T-helper 1 cell treated with Interleukin-12 subunit alpha and Interleukin-12 subunit beta and Interleukin-4 antibody, amounts not matched to agents 30 μg/mL and 1 μg/mL, for 36 hours (primary cell): ENCODE measurements around the gene TPST2.
A peak's percentile ranks its signal among the peaks of the same experiment; 100 is the strongest.
"Not testable (repeated sequence)": the region's sequence is repeated elsewhere in the genome, so short reads cannot be mapped to it uniquely, and the experiment has no call there.

Experiments used
- H3K27ac Mint-ChIP-seq: one replicate; pipeline ENCODE4 v1.8.0; 2021; ENCODE audit warnings: mild to moderate bottlenecking, mixed read lengths
- H3K27me3 Mint-ChIP-seq: one replicate; pipeline ENCODE4 v1.8.0; 2021; ENCODE audit warnings: low read depth, mixed read lengths
- H3K36me3 Mint-ChIP-seq: one replicate; pipeline ENCODE4 v1.8.0; 2021; ENCODE audit warnings: low read depth, mixed read lengths
- H3K4me1 Mint-ChIP-seq: one replicate; pipeline ENCODE4 v1.8.0; 2021; ENCODE audit warnings: low read depth, mixed read lengths
- H3K4me3 Mint-ChIP-seq: one replicate; pipeline ENCODE4 v1.8.0; 2021; ENCODE audit warnings: mild to moderate bottlenecking, moderate library complexity, mixed read lengths
- H3K9me3 Mint-ChIP-seq: one replicate; pipeline ENCODE4 v1.8.0; 2021; ENCODE audit warnings: mixed read lengths

The TPST2 gene

DNA sequence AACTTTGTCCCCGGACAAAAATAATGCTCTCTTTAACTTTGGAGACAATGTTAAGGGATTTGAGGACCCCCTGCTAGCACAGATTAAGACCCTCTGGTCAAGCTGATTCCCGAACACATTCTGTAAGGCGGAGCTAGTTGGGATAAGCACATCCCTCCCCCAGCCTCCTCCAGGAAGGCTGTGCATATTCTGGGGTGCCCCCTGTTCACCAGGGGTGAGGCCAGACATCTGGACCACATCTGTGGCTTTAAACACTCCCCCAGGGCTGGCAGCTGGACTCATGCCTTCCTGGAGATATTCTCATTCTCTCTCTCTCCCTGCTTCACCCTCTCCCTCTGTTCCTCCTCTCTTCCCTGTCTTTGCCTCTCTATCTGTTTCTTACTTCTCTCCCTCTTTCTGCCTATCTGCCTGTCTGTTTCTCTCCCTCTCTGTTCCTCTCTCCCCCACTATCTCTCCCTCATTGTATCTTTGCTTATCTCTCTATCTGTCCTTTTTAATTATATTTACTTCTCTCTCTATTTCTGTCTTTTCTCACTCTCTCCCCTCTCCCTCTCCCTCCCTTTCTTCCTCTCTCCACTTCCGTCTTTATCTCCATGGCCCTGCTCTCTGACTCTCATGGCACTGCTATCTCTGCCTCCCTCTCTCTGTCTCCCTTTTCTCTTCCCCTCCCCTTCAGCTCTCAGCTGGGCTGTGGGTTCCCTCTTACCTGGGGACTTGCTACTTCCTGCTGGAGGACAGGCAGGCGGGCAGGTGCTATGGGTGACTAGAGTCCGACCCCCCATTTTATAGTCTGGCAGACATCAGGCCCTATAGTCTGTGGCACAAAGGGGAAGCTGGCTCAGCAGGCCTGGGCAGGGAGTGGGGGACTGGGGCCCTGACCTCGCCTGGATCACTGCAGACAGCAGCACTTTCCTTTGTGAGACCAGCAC is 27.6 kb upstream of the TPST2 start, which contains the start of gene CRYBB1:
TSS of gene CRYBB1 (minus strand) at position 757 of the 929 bp plus-strand sequence. CDS start 1,708 bp downstream, outside the sequence.
- Mint-ChIP-seq H3K27ac (peak within 1 kb of the TSS; percentile 35), H3K9me3 (no peaks in the 10 kb centered on the region), H3K4me1 (peaks cover 17% of the 10 kb centered on the region), H3K27me3 (peaks cover 14% of the 10 kb centered on the region), H3K36me3 (no peaks in the 10 kb centered on the region), H3K4me3 (no peak within 1 kb of the TSS)

DNA sequence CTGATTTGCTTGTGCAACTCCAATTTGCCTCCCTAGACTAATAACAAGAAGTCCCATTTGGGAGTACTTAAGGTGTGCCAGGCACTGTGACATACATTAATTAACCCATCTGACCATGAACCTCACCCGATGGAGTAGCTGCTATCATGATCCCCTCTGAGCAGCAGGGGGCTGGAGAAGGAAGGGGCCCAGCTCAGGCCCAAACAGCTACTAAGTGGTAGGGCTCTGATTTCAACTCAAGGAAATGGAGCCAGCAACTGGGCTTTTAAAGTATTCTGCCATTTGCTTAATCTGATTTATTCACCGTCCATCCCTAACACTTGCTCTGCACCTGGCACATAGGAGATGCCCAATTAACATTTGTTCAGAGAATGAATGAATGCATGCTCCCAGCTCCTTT is 26.7 kb upstream of the TPST2 start:
- no peak overlapping the region for H3K27ac Mint-ChIP-seq
- peaks cover 14% of the 10 kb centered on the region for H3K27me3 Mint-ChIP-seq
- H3K4me1 Mint-ChIP-seq: peaks cover 17% of the 10 kb centered on the region
- no peaks in the 10 kb centered on the region for H3K36me3 Mint-ChIP-seq
- no peaks in the 10 kb centered on the region for H3K9me3 Mint-ChIP-seq
- H3K4me3 Mint-ChIP-seq: no peak overlapping the region

GRCh38 chr22:26615830-26616435 is 26.0 kb upstream of the TPST2 start:
- Mint-ChIP-seq H3K27ac (no peak overlapping the region), H3K4me3 (no peak overlapping the region), H3K4me1 (peaks cover 17% of the 10 kb centered on the region), H3K36me3 (no peaks in the 10 kb centered on the region), H3K9me3 (no peaks in the 10 kb centered on the region), H3K27me3 (peaks cover 14% of the 10 kb centered on the region)

- Mint-ChIP-seq H3K27me3 (peaks cover 16% of the 10 kb centered on the region), H3K36me3 (peaks cover 3% of the 10 kb centered on the region), H3K4me3 (no peak overlapping the region), H3K9me3 (no peaks in the 10 kb centered on the region), H3K4me1 (peaks cover 23% of the 10 kb centered on the region), H3K27ac (no peak overlapping the region)
Observed at GRCh38 chr22:26615149-26615548, 25.2 kb upstream of the TPST2 start.

GRCh38 chr22:26614322-26614721 is 24.4 kb upstream of the TPST2 start:
- Mint-ChIP-seq H3K4me1 (peaks cover 29% of the 10 kb centered on the region), H3K36me3 (peaks cover 3% of the 10 kb centered on the region), H3K9me3 (no peaks in the 10 kb centered on the region), H3K27me3 (peaks cover 19% of the 10 kb centered on the region), H3K27ac (peak overlapping the region; percentile 14), H3K4me3 (no peak overlapping the region)

GRCh38 chr22:26613753-26614152 is 23.8 kb upstream of the TPST2 start:
- H3K4me3 Mint-ChIP-seq, H3K9me3 Mint-ChIP-seq, H3K27ac Mint-ChIP-seq, H3K36me3 Mint-ChIP-seq: not testable (repeated sequence)
- peaks cover 19% of the 10 kb centered on the region for H3K27me3 Mint-ChIP-seq
- H3K4me1 Mint-ChIP-seq: peaks cover 34% of the 10 kb centered on the region

DNA sequence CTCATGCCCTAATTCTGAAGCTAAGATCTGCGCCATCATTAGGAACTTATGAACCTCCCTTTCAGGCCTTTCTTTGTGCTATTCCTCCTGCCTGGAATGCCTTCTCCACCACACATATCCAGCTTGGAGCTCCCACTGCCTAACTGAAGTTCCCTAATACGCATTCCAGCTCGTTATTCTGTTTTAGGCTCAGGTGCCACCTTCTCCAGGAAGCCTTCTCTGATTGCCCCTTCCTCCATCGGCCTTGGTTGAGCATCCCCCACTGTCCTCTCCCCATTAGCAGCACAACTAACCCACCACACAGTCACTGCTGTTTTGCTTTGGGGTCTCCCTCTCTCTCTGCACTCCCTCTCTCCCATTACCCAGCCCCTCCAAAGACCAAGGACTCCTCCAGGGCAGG is 22.7 kb upstream of the TPST2 start:
- H3K36me3 Mint-ChIP-seq: peaks cover 3% of the 10 kb centered on the region
- no peak overlapping the region for H3K27ac Mint-ChIP-seq
- peaks cover 35% of the 10 kb centered on the region for H3K4me1 Mint-ChIP-seq
- no peak overlapping the region for H3K4me3 Mint-ChIP-seq
- H3K9me3 Mint-ChIP-seq: no peaks in the 10 kb centered on the region
- peaks cover 26% of the 10 kb centered on the region for H3K27me3 Mint-ChIP-seq

DNA sequence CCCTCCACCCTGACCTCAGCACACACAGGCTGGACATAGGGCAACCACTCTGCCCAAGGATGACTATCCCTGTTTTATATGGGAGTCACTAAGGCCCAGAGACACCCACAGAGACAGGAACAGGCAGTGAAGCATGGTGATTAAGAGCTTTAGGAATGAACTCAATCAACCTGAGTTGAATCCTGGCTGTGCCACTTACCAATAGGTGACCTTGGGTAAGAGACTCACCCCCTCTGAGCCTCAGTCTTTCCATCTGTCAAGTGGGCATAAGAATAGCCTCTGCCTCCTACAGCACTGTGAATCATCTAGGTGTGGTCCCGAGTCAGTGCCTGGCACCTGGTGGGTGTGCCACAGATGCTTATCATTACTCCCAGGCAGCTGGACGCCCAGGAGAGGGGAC is 21.1 kb upstream of the TPST2 start:
- H3K4me3 Mint-ChIP-seq: no peak overlapping the region

DNA sequence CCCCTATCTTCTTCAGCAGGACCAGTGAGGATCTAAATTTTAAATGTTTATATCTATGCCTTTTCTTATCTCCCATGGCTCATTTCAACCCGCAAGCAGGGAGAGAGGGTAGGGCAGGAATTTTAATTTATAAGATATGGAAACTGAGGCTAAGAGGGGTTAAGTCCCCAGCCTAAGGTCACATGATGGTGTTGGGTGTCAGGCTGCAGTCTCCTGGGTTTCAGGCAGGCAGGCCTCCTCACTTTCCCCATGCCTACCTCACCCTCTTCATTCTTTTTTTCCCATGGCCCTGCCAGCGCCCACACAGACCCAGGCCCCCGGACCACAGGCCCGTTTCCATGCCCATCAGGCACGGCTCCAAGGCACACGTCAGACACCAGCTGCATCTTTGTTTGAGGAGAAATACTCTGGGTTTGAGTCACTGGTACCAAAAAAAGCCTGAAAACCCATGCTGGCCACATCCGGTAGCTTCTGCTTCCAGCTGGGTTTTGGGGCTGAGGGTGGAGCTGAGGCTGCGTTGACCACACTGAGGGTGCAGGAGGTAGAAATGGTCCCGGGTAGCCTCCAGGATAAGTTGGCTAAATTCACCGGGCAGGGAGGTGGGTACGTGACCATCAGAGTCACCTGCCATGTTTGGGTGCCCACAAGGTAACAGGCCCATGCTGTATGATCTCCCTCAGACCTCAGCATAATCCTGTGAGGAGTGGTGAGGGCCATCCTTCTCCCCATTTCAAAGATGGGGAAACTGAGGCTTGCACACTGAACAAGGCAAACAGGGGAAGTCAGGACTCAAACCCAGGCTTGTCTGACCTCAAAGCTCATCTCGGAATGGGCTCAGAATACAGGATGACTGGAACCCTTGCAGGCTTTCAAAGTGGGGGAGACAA is 20.4 kb upstream of the TPST2 start:
- peak overlapping the region; percentile 92 for H3K27ac Mint-ChIP-seq
- peak overlapping the region; percentile 70 for H3K4me3 Mint-ChIP-seq
- H3K9me3 Mint-ChIP-seq: no peaks in the 10 kb centered on the region
- H3K4me1 Mint-ChIP-seq: peaks cover 28% of the 10 kb centered on the region
- H3K36me3 Mint-ChIP-seq: peaks cover 3% of the 10 kb centered on the region
- peaks cover 26% of the 10 kb centered on the region for H3K27me3 Mint-ChIP-seq

More for the DNA sequence above, 21.1 kb upstream of the TPST2 start:
- H3K27me3 Mint-ChIP-seq: peaks cover 26% of the 10 kb centered on the region
- H3K9me3 Mint-ChIP-seq: no peaks in the 10 kb centered on the region
- H3K36me3 Mint-ChIP-seq: peaks cover 3% of the 10 kb centered on the region
- peaks cover 29% of the 10 kb centered on the region for H3K4me1 Mint-ChIP-seq
- H3K27ac Mint-ChIP-seq: no peak overlapping the region

- Mint-ChIP-seq H3K9me3 (no peaks in the 10 kb centered on the region), H3K27me3 (peaks cover 24% of the 10 kb centered on the region), H3K36me3 (peaks cover 3% of the 10 kb centered on the region), H3K4me1 (peaks cover 31% of the 10 kb centered on the region), H3K27ac (no peak overlapping the region), H3K4me3 (peak overlapping the region; percentile 8)
Observed at GRCh38 chr22:26609287-26609686, 19.4 kb upstream of the TPST2 start.

GRCh38 chr22:26608129-26608528 is 18.2 kb upstream of the TPST2 start:
- Mint-ChIP-seq H3K27me3 (peaks cover 17% of the 10 kb centered on the region), H3K4me1 (peaks cover 35% of the 10 kb centered on the region), H3K4me3 (no peak overlapping the region), H3K27ac (no peak overlapping the region), H3K9me3 (no peaks in the 10 kb centered on the region), H3K36me3 (peaks cover 3% of the 10 kb centered on the region)

DNA sequence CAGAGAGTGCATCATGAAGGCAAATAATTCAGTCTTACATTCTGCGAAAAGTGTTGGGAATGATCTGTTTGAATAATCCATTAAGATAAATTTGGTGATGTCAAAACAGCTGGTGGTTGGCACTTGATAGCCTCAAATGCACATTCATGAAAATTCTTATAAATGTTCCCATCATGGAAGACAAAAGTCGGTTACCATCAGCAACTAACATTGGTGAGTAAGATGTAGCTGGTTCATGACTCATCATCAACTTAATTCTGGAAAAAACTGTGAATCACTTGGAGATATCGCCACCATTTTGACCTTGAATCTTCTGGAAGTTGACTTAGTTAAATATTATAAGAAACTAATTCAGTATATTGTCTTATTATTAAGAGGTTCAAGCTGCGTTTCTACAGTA is 16.7 kb upstream of the TPST2 start:
- Mint-ChIP-seq H3K9me3 (no peaks in the 10 kb centered on the region), H3K27me3 (peaks cover 17% of the 10 kb centered on the region), H3K36me3 (peaks cover 3% of the 10 kb centered on the region), H3K27ac (no peak overlapping the region), H3K4me3 (no peak overlapping the region), H3K4me1 (peaks cover 32% of the 10 kb centered on the region)

DNA sequence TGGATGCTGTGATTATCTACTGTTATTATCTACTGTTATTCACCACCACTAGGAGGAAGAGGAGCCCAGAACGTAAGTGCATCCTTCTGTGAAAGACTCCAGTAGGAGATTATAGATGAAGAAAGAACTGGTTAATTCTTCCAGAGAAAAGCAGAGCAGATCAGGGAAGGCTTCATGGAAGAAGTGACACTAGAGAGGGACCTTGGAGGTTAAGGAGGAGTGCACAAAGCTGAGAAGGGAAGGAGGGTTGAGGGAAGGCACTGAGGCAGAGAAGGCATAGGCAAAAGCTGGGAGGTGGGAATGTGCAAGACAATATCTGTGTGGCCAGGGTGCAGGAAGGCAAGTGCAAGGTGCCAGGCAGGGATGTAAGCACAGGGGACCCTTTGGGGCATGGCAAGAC is 14.4 kb upstream of the TPST2 start:
- Mint-ChIP-seq H3K27me3 (peaks cover 11% of the 10 kb centered on the region), H3K4me1 (peaks cover 20% of the 10 kb centered on the region), H3K27ac (no peak overlapping the region), H3K4me3 (no peak overlapping the region), H3K9me3 (no peaks in the 10 kb centered on the region), H3K36me3 (no peaks in the 10 kb centered on the region)

GRCh38 chr22:26602127-26602526 is 12.2 kb upstream of the TPST2 start:
- Mint-ChIP-seq H3K27ac (no peak overlapping the region), H3K36me3 (no peaks in the 10 kb centered on the region), H3K27me3 (peaks cover 13% of the 10 kb centered on the region), H3K4me3 (no peak overlapping the region), H3K9me3 (no peaks in the 10 kb centered on the region), H3K4me1 (peaks cover 19% of the 10 kb centered on the region)
